Globus pallidus (tissue), 1 donor: ENCODE results near the gene SCARF2.
"Not testable (repeated sequence)": the region's sequence is repeated elsewhere in the genome, so short reads cannot be mapped to it uniquely, and the experiment has no call there.

Experiments
- DNase-seq: peaks from one replicate; pipeline ENCODE4 v3.0.0-alpha.2; 2015; ENCODE audit warnings: low spot score

SCARF2 gene

DNA sequence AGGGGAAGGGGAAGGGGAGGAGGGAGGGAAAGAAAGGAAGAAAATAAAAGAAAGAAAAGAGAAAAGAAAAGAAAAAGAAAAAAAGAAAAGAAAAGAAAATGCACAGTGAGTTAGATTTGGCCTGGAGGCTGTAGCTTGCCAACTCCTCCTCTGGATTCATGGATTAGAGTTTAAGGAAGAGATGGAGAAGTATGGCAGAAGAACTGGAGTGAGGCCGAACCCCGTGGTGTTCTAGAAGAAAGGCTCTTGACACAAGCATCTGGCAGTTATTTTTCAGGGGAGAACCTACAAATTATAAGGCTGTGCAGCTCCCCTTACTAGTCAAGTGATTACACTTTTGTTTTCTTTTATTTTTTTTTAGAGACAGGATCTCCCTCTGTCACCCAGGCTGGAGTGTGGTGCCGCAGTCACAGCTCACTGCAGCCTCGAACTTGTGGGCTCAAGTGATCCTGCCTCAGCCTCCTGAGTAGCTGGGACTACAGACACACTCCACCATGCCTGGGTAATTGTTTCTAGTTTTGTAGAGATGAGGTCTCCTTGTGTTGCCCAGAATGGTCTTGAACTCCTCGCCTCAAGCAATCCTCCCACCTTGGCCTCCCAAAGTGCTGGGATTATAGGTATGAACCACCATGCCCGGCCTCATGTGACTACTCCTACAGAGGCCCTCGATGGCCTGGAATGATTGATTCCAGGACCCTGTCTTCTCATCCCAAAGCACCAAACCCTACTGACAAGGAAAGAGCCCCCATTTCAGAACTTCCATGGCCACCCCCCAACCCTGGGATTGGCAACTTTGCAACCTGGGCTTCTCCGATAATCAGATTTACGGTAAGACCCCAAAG lies 24.2 kb downstream of the SCARF2 start:
- no peak for DNase-seq

DNA sequence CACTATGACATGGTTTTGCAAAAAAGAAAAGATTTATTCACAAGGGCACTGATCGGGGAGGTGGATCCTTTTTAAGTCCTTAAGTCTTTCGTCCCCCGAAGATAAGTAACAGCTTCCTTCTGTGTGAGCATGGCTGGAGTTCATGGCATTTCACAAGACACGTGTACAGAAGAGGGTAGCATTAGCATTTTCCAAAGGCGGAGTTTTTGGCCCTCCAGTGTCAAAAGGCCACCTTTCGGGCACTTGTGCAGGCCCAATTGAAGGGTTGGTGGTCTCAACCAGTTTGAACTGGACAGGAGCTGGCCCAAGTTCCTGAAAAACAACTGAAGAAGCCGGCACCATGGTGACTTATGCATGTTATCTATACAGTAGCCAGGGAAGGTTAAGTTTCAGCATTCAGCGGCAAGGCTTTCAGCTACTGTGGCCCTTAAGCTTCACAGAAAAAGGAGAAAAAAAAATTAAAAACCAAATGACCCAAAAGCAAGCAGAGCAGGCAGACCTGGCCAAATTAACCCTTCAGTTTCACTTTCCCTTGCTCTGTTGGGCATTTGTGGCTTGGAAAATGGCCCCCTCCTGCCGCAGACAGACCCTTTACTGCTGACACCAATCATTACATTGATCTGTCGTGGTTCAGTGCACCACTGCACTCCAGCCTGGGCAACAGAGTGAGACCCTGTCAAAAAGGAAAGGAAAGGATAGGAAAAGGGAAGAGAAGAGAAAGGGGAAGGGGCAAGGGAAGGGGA lies 25.0 kb downstream of the SCARF2 start:
- DNase-seq, result no peak

DNA sequence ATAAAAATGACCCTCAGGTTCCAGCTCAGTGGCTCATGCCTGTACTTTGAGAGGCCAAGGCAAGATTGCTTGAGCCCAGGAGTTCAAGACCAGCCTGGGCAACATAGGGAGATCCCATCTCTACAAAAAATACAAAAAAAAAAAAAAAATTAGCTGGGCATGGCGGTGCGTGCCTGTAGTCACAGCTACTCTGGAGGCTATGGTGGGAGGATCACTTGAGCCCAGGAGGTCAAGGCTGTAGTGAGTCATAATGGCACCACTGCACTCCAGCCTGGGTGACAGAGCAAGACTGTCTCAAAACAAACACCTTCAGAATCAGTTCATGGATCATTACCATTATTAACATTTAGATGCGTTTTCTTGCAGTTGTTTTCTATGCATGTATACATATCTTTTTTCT lies 28.2 kb downstream of the SCARF2 start:
- DNase-seq, result not testable (repeated sequence)

DNA sequence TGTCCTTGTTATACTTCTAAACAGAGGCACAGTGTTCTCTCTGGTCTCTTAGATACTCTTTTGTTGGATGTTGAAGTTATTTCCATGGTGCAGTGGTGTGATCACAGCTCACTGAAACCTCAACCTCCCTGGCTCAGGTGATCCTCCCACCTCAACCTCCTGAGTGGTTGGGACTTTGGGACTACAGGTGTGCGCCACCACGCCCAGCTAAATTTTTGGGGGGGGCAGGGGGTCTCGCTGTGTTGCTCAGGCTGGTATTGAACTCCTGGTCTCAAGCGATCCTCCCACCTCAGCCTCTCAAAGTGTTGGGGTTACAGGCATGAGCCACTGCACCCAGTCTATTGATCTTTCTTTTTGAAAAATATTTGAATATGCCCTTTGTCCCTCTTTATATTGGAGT lies 28.7 kb downstream of the SCARF2 start:
- DNase-seq, result no peak

DNA sequence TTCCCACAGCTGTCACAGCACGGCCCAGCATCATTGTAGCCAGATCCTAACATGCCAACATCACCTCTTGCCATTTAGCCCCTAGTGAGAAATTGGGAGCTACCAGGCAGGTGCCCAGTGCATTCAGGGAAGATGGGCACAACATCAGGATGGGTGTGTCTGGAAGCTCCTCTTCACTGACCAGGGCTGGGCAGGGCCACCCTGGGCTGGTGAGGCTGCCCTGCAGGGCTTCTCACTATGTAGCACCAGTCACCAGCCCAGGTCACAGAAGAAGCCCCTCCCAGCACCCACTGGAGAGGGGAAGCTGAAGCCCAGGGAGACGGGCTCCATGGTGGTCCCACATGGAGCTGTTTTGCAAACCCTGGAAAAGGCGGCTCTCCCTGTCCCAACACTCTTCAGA lies 29.8 kb downstream of the SCARF2 start:
- no peak for DNase-seq

DNA sequence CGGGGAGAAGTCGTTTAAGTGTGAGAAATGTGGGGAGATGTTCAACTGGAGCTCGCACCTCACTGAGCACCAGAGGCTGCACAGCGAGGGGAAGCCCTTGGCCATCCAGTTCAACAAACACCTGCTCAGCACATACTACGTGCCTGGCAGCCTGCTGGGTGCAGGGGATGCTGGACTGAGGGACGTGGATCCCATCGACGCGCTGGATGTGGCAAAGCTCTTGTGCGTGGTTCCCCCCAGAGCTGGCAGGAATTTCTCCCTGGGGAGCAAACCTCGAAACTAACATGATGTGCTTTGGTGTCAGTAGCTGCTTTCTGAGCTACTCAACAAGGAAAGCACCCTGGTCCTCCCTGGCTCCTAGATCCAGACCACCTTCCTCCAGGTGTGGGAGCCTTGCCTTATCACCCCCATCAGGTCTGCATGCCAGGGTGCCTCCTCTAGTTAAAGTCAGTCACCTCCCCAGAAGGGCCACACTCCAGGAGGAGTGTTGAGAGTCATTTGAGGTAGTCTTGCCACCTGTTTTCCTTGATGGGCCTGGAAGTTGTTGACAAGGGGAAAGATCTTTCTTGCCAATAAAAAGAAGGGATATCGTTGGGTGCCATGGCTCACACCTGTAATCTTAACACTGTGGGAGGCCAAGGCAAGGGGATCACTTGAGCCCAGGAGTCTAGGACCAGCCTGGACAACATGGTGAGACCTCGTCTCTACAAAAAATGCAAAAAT lies 30.8 kb downstream of the SCARF2 start:
- no peak for DNase-seq

DNA sequence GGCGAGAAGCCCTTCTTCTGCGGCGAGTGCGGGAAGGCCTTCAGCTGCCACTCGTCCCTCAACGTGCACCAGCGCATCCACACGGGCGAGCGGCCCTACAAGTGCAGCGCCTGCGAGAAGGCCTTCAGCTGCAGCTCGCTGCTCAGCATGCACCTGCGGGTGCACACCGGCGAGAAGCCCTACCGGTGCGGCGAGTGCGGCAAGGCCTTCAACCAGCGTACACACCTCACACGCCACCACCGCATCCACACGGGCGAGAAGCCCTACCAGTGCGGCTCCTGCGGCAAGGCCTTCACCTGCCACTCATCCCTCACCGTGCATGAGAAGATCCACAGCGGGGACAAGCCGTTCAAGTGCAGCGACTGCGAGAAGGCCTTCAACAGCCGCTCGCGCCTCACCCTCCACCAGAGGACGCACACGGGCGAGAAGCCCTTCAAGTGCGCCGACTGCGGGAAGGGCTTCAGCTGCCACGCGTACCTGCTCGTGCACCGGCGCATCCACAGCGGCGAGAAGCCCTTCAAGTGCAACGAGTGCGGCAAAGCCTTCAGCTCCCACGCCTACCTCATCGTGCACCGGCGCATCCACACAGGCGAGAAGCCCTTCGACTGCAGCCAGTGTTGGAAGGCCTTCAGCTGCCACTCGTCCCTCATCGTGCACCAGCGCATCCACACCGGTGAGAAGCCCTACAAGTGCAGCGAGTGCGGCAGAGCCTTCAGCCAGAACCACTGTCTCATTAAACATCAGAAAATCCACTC lies 31.5 kb downstream of the SCARF2 start:
- no peak for DNase-seq

DNA sequence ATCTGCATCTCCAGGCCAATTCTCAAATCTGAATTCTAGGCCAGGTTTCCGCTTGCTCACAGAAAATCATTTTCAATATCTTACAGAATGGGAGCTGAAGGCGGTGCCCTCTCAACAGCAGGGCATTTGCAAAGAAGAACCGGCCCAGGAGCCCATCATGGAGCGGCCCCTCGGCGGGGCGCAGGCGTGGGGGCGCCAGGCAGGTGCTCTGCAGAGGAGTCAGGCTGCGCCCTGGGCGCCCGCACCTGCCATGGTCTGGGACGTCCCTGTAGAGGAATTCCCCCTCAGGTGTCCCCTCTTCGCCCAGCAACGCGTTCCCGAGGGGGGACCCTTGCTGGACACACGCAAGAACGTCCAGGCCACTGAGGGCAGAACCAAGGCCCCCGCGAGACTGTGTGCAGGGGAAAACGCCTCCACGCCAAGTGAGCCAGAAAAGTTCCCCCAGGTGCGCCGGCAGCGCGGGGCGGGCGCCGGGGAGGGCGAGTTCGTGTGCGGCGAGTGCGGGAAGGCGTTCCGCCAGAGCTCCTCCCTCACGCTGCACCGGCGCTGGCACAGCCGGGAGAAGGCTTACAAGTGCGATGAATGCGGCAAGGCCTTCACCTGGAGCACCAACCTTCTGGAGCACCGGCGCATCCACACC lies 32.2 kb downstream of the SCARF2 start:
- no peak for DNase-seq

DNA sequence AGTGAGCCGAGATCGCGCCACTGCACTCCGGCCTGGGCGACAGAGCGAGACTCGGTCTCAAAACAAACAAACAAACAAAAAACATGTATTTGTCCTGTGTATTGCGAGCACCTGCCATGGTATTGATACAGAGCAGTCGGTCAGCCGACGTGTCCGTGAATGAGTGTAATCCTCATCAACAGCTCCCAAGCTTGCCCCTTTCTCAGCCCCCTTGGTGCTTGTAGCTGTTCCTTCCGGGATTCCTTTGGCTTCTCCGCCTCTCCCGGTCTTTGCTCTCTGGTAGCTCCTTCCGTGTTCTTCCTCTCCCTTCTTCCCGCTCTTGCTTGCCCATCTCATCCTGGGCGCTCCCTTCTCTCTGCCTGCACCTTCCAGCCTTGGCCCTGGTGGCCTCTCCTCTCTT lies 32.7 kb downstream of the SCARF2 start:
- no peak for DNase-seq

DNA sequence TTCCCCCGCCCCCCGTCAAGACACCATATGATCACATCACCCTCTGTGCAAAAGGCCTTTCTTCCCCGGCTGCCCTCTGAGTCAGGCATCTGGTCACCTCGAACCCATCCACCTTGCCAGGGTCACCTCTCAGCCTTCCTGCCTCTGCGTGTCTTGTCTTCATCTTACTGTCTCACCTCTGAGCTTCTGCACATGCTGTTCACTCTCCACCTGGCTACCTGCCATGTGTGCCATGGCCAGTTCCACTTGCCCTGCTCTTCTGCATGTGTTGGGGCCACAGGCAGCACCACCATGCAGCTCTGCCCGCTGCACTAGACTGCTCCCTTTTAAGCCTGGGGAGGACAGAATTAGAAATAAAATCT lies 33.9 kb downstream of the SCARF2 start:
- DNase-seq, result no peak

DNA sequence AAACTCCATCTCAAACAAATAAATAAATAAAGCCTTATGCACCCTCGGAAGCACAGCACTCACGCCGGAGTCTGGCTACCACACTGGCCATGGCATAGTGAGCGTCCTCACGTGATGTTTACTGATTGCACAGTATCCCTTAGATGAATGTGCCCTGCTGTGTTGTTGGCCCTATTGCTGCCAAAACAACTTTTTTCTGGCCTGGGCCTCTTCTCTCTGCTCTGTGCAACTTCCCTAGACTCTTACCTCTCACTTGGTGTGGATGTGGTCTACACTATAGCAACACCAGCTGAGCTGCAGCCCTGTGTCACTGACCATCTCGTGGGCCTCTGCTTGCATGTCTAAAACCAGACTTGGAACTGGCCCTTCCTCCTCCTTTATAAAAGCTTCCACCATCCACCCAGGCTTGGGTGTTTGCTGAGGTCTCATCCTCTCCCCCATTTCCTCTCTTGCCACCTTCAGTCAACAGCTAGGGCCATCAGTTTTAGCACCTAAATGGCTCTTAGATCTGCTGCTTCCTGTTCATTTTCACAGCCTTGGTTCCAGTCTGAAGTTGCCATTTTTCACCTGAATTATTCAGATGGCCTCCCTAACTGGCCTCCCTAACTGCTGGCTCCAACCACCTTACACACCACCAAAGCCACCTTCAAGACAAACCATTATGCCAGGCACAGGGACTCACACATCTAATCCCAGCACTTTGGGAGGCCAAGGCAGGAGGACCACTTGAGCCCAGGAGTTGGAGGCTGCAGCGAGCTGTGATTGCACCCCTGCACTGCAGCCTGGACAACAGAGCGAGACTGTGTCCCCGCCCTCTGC lies 34.5 kb downstream of the SCARF2 start:
- DNase-seq, result no peak

DNA sequence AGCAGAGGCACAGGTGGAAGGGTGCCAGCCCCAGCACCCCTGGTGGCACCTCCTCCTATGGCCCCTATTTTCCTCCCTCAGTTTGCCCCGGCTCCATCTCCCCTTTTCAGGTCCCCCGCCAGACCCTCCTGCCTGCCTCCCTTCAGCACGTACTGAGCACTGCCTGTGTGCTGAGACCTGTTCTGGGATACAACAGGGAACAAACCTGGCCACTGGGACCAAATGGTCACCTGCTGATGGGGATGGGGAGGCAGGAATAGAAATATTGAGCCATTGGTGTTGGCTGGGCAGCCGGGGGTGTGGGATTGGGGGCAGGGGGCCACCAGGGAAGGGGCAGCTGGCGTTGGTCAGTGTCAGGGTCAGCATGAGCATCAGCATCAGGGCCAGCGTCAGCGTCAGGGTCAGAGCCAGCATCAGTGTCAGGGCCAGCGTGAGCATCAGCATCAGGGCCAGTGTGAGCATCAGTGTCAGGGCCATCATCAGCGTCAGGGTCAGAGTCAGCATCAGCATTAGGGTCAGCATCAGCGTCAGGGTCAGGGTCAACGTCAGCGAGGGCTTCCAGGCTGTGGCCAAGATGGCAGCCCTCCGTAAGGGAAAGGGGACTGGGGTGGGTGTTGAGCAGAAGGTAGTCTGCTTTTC lies 36.1 kb downstream of the SCARF2 start:
- DNase-seq, result no peak

DNA sequence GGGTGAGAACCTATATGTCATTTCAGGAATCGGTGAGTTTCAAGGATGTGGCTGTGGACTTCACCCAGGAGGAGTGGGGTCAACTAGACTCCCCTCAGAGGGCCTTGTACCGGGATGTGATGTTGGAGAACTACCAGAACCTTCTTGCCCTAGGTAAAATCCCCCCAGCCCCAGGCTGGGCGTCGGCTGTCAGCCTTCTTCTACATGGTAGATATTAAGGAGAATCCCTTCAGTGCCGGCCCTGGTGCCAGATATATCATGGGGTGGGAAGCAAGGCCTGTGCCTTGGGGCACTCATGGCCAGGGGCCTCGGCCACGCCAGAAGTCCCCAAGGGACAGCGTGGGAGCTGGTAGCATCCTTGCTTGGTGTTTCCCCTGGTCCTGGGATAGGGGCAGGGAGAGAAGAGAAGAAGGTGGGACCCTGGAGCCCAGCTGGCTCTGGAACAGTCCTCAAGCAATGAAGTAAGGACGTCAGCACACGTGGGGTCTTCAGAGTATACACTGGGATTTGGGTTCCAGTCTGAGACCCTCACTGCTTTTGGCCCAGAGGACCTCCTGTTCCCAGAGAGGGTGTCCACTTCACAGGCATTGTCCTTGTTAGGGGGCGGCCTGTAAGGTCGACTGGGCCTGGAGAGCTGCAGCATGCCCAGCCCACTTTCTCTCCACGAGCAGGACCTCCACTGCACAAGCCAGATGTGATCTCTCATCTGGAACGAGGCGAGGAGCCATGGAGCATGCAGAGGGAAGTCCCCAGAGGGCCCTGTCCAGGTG lies 36.8 kb downstream of the SCARF2 start:
- DNase-seq, result no peak

DNA sequence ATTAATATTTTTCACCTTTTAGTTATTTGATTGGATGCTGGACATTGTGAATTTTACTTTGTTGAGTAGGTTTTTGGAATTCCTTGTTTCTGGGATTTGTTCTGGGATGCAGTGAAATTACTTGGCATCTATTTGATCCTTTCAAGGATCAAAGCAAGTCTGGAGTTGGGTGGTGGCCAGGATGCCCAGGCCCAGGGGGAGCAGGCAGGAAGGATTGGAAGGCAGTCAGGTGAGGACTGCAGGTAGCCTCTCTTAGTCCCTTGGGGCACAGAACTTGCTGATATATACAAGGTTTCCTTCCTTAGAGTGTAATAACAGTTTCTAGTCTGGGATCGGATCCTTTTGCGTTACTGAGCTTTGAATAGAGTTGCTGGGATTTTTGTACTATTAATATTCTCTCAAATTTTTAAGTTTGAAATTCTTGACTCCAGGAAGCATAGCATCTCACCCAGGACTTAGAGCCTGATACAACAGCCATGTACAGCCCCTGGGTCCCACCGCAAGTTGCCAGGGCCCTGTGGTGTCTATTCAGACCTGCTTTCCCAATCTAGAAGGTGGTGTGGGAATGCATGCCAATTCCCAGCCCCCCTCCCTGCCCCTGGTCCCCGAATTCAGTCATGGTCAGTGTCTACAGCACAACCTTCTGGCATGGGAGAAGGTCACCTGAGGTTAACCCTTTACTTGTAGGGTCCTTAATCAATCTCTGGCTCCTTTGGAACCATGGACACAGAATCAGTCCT lies 37.6 kb downstream of the SCARF2 start:
- DNase-seq, result no peak

DNA sequence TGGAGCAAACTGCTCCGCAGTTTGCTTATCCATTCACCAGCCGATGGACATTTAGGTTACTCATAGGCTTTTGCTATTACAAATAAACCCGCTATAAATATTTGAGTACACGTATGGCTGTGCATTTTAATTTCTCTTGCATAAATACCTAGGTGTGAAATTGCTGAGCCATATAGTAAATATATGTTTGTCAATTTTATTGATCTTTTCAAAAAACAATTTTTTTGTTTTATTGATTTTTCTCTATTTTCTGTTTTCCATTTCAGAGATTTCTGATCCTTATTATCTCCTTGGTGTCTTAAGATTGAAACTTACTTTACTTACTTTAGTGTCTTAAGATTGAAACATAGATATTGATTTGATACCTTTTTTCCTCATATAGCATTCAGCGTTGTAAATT lies 39.2 kb downstream of the SCARF2 start:
- DNase-seq, result no peak

DNA sequence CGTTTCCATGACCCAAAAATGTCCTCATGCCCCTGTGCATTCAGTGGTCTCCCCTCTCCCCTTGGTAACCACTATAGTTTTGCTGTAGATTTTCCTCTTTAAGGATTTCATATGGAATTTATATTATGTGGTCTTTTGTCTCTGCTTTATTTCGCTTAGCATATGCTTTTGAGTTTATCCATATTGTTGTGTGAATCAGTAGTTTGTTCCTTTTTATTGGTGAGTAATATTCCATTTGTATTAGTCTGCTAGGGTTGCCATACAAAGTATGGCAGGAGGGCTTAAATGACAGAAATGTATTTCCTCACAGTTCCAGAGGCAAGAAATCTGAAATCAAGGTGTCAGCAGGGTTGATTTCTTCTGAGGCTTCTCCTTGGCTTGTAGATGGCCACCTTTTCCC lies 40.1 kb downstream of the SCARF2 start:
- no peak for DNase-seq

DNA sequence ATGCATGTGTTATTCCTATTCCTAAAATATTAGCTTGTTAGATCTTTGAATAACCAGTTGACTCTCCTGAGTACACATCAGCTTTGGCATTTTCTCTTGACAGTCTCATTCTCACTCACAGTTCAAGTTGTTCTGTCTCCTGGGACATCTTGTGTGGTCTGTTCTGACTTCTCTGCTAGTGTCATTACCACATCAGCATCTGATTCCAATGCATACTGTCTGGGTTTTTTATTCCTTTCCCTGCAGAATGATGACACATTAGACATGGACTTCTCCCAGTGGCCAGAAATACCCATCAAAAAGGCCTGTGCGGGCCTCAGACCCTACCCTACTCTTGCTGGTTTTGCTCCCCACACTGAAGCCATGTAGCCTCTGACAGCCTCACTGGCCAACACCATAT lies 41.0 kb downstream of the SCARF2 start:
- no peak for DNase-seq

DNA sequence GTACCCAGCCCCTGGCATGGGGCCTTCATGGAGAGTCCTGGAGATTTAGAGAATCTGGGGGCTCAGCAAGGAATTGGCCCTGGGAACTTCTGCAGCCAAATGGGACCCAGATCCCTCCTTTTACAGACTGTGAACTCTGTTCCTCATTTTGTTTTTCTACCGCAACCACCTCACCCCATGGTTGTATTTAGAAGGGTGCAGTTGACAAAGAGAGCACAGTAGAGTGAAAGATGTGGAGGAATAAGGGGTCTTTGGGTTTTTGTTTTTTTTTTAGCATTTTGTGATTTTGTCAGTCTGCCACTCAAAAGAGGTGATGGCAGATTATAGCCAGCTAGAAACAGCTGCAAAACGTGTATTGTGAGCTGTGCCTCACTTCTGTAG lies 41.7 kb downstream of the SCARF2 start:
- no peak for DNase-seq
